ENCODE data around the gene RHBDL3. TPM values are rescaled to one million over a fixed set of nuclear protein-coding genes. Genes with fewer than 3 reads are reported as not detected.

RHBDL3 gene
- total and polyA plus RNA-seq, 10 of the 15 experiments (the other 5 are each of a cell fraction or from before 2014, with no cell fraction given) = 0.04 to 0.24 (median 0.04) TPM; not detected in 5

- peaks cover 0 to 4% of the 10 kb centered on the region in 2 experiments; a peak in 3 of 4 replicates for H3K27me3 ChIP-seq (replicated peaks in 1 of 2; ENCODE audit: control insufficient read depth in 2 of 2, insufficient read depth in 2 of 2, low read length in 1 of 2)
- no peaks in the 10 kb centered on the region for H3K79me2 ChIP-seq (ENCODE audit: control insufficient read depth, insufficient read depth, low read length)
- no peak overlapping the region for H2AFZ ChIP-seq (ENCODE audit: control insufficient read depth, low read depth, low read length)
- no peak overlapping the region for H3K27ac ChIP-seq (ENCODE audit: control insufficient read depth, insufficient read depth)
- H3K9ac ChIP-seq (ENCODE audit: control insufficient read depth, insufficient read depth, low read length) = no peak overlapping the region
- RAD21 ChIA-PET (ENCODE audit: unreplicated experiment) = interaction anchor here (5.8 kb wide), 1 partner anchor 65 kb away, joined by 53 read pairs; no protein-coding TSS in a partner anchor
- CTCF ChIA-PET = interaction anchor here (2.4 to 7.9 kb wide), 5 partner anchors 14 to 114 kb away, joined by 8 to 132 read pairs (median 18); no protein-coding TSS in a partner anchor
- in situ Hi-C loops (cut with MboI) (no loop called here), intact Hi-C loops (cut with micrococcal nuclease; ENCODE audit: unreplicated experiment) (loop anchor here (5.0 kb wide), 1 partner anchor 115 kb away; no protein-coding TSS in a partner anchor)
- H3K4me1 ChIP-seq (ENCODE audit: control insufficient read depth, insufficient read depth, low read length) = no peaks in the 10 kb centered on the region
- DNase-seq (ENCODE audit: low read depth, low spot score) (no peak), FAIRE-seq (no peak), ATAC-seq (no peak)
- H3K9me3 ChIP-seq (replicated peaks; ENCODE audit: control insufficient read depth, insufficient read depth, low read length) = no peaks in the 10 kb centered on the region
- no peak overlapping the region for H3K4me3 ChIP-seq
- 52% methylated on average over 4 of the region's 4 CpGs for WGBS (ENCODE audit: insufficient coverage, insufficient replicate concordance, low lambda C conversion rate, missing lambda C conversion rate)
- BruUV-seq (replicated peaks) = no TSS peak
- H3K36me3 ChIP-seq (ENCODE audit: control insufficient read depth in 2 of 2, insufficient read depth in 2 of 2, low read length in 1 of 2) = no peaks in the 10 kb centered on the region
- POLR2A ChIA-PET = interaction anchor here (0.5 kb wide), 1 partner anchor 102 kb away, joined by 4 read pairs; no protein-coding TSS in a partner anchor
- no peaks in the 10 kb centered on the region for H4K20me1 ChIP-seq (ENCODE audit: control insufficient read depth, insufficient read depth)
- no peak overlapping the region for H3K4me2 ChIP-seq (ENCODE audit: control insufficient read depth, insufficient read depth)
- SMC1A ChIA-PET (ENCODE audit: uncharacterized antibody, unreplicated experiment) = interaction anchor here (1.0 to 3.6 kb wide), 6 partner anchors 13 to 114 kb away, joined by 3 to 22 read pairs (median 6); no protein-coding TSS in a partner anchor
- TF ChIP-seq KAT2A (conservative IDR thresholded peaks at IDR 0.05; ENCODE audit: control insufficient read depth, low read depth, low read length) (no peak), NFYA (IDR thresholded peaks at IDR 0.05; ENCODE audit: borderline replicate concordance, low read depth, low read length) (no peak), ZBED1 (IDR thresholded peaks at IDR 0.05; ENCODE audit: borderline replicate concordance) (no peak), ATF3 (IDR thresholded peaks at IDR 0.05; ENCODE audit: borderline replicate concordance, extremely low read depth, low read depth, low read length) (no peak), NR2C2 (IDR thresholded peaks at IDR 0.05; ENCODE audit: borderline replicate concordance, control insufficient read depth, insufficient read length, low read depth) (no peak), ZNF274 (IDR thresholded peaks at IDR 0.05; ENCODE audit: insufficient read depth, insufficient read length) (no peak), CUX1 (IDR thresholded peaks at IDR 0.05; ENCODE audit: insufficient replicate concordance, low read depth, low read length) (no peak), CHD4 (IDR thresholded peaks at IDR 0.05) (no peak), SMAD1 (IDR thresholded peaks at IDR 0.05; ENCODE audit: low read depth, partially characterized antibody) (no peak), PAX5 (IDR thresholded peaks at IDR 0.05; ENCODE audit: borderline replicate concordance, low read depth, low read length) (no peak), RCOR1 (conservative IDR thresholded peaks at IDR 0.05; ENCODE audit: low read depth, low read length) (no peak), JUND (IDR thresholded peaks at IDR 0.05; ENCODE audit: low read depth, low read length) (no peak), ZNF622 (IDR thresholded peaks at IDR 0.05) (no peak), ZBTB4 (CRISPR knock-in tag; IDR thresholded peaks at IDR 0.05) (no peak), ZSCAN29 (IDR thresholded peaks at IDR 0.05) (no peak), YBX1 (IDR thresholded peaks at IDR 0.05) (no peak), HCFC1 (IDR thresholded peaks at IDR 0.05; ENCODE audit: low read length) (no peak)
Observed at GRCh38 chr17:32317353-32317752, 51.7 kb downstream of the RHBDL3 start.
